HG03103 (cell line): ENCODE results near the gene GP1BB.

ENCODE experiments used
- ATAC-seq: cut with Tn5 transposase; IDR thresholded peaks from one replicate; pipeline ENCODE4 v1.9.1; 2021; ENCODE audit warnings: low read depth; ENCODE audit not compliant: unreplicated experiment

GP1BB gene

GRCh38 chr22:19753996-19754700 lies 30.8 kb downstream of the GP1BB start:
- no peak for ATAC-seq

- no peak for ATAC-seq
Observed at GRCh38 chr22:19754701-19755144, 31.4 kb downstream of the GP1BB start.

GRCh38 chr22:19755145-19755710 lies 31.9 kb downstream of the GP1BB start:
- ATAC-seq: no peak

- ATAC-seq: no peak
Observed at GRCh38 chr22:19755722-19756287, 32.5 kb downstream of the GP1BB start.

- no peak for ATAC-seq
Observed at GRCh38 chr22:19756288-19757128, 33.2 kb downstream of the GP1BB start.

- ATAC-seq: no peak
Observed at GRCh38 chr22:19757140-19757984, 34.0 kb downstream of the GP1BB start.

- no peak for ATAC-seq
Observed at GRCh38 chr22:19757985-19758895, 34.9 kb downstream of the GP1BB start.

- ATAC-seq: no peak
Observed at GRCh38 chr22:19758896-19759426, 35.6 kb downstream of the GP1BB start.

- ATAC-seq: no peak
Observed at GRCh38 chr22:19759427-19760057, 36.2 kb downstream of the GP1BB start.

GRCh38 chr22:19760058-19760950 lies 37.0 kb downstream of the GP1BB start, which contains the start of gene TBX1:
TSS of gene TBX1 (plus strand) at chr22:19760778. CDS start at chr22:19760844, 66 bp downstream.
- ATAC-seq: no peak

GRCh38 chr22:19760951-19761724 lies 37.8 kb downstream of the GP1BB start:
- ATAC-seq: no peak

- ATAC-seq: no peak
Observed at GRCh38 chr22:19761725-19762567, 38.6 kb downstream of the GP1BB start.

GRCh38 chr22:19762568-19763457 lies 39.5 kb downstream of the GP1BB start:
- ATAC-seq: no peak

- no peak for ATAC-seq
Observed at GRCh38 chr22:19763458-19764298, 40.3 kb downstream of the GP1BB start.
